Natural killer cell (primary cell): ENCODE data around the gene FAM24B. TPM values are rescaled to one million over a fixed set of nuclear protein-coding genes. Genes with fewer than 3 reads are reported as not detected.
"Not testable (repeated sequence)": the region's sequence is repeated elsewhere in the genome, so short reads cannot be mapped to it uniquely, and the experiment has no call there.

Source experiments
- ATAC-seq, 3 donors: fragments of 150-1000 bp in 2 of 3; fragments of 200-7000 bp in 1 of 3; cut with Tn5 transposase; 1 replicate in 1 of 3; 2 replicates in 2 of 3; pipeline ENCODE4 v1.10.0; 2021; ENCODE audit warnings: mild to moderate bottlenecking in 2 of 3, moderate library complexity in 2 of 3
- DNase-seq, 2 donors: peaks; one replicate each; pipeline versions ENCODE4 v3.0.0 to v3.0.0-alpha.2; 2013 to 2021; ENCODE audit warnings: mixed read lengths in 1 of 2
- H3K27ac ChIP-seq: one replicate; pipeline ENCODE4 v1.5.1; 2013; ENCODE audit warnings: mild to moderate bottlenecking, low read length
- H3K27me3 ChIP-seq: one replicate; pipeline ENCODE4 v1.6.1; 2013; ENCODE audit warnings: low read length; ENCODE audit not compliant: control insufficient read depth, insufficient read depth
- H3K36me3 ChIP-seq: one replicate; pipeline ENCODE4 v1.6.1; 2013; ENCODE audit warnings: low read length; ENCODE audit not compliant: control insufficient read depth, insufficient read depth
- H3K4me1 ChIP-seq: one replicate; pipeline ENCODE4 v1.6.1; 2013; ENCODE audit warnings: low read length; ENCODE audit not compliant: control insufficient read depth, insufficient read depth
- H3K4me3 ChIP-seq: one replicate; pipeline ENCODE4 v1.5.1; 2013; ENCODE audit warnings: low read length
- H3K9me3 ChIP-seq: one replicate; pipeline ENCODE4 v1.6.1; 2013; ENCODE audit warnings: low read length; ENCODE audit not compliant: control insufficient read depth, insufficient read depth
- H3K27ac Mint-ChIP-seq, 2 donors: one replicate each; pipeline ENCODE4 v1.8.0; 2022; ENCODE audit warnings: mild to moderate bottlenecking in 2 of 2, mixed read lengths in 2 of 2, moderate library complexity in 1 of 2
- H3K27me3 Mint-ChIP-seq, 2 donors: one replicate each; pipeline ENCODE4 v1.8.0; 2022; ENCODE audit warnings: low read depth in 2 of 2, mixed read lengths in 2 of 2
- H3K36me3 Mint-ChIP-seq: one replicate; pipeline ENCODE4 v1.8.0; 2022; ENCODE audit warnings: mixed read lengths
- H3K4me1 Mint-ChIP-seq, 2 donors: one replicate each; pipeline ENCODE4 v1.8.0; 2022; ENCODE audit warnings: mixed read lengths in 2 of 2
- H3K4me3 Mint-ChIP-seq: one replicate; pipeline ENCODE4 v1.8.0; 2022; ENCODE audit warnings: mild to moderate bottlenecking, moderate library complexity, mixed read lengths
- H3K9me3 Mint-ChIP-seq, 2 donors: one replicate each; pipeline ENCODE4 v1.8.0; 2022; ENCODE audit warnings: mixed read lengths in 2 of 2
- WGBS: methylation state at CpG from one replicate; pipeline ENCODE4 v1.1.7; 2013; ENCODE audit warnings: missing lambda C conversion rate; ENCODE audit not compliant: insufficient coverage; 5-methylcytosine and 5-hydroxymethylcytosine counted together
- intact Hi-C: fragments of 100-400 bp; cut with micrococcal nuclease; formaldehyde crosslinking; loops from one replicate; pipeline ENCODE4 v1.14.2; 2022
- total RNA-seq, 4 donors: library from RNA; stranded (reverse); fragments of 120-200 nt in 1 of 4; gene quantifications; one replicate each; pipeline versions ENCODE4 v1.2.3 to v1.2.4, GENCODE V29; 2013 to 2022
- TF ChIP-seq, protein P1 (sequence below): fragments of 200-600 bp; IDR thresholded peaks from one replicate; pipeline ENCODE4 v1.8.0; 2022; ENCODE audit warnings: antibody characterized with exemption

FAM24B gene
- total RNA-seq, 3 donors from 2014 or later (not counting 1 experiment from before 2014, with no cell fraction given), result 6.1 to 12.6 (median 8.5) TPM

DNA sequence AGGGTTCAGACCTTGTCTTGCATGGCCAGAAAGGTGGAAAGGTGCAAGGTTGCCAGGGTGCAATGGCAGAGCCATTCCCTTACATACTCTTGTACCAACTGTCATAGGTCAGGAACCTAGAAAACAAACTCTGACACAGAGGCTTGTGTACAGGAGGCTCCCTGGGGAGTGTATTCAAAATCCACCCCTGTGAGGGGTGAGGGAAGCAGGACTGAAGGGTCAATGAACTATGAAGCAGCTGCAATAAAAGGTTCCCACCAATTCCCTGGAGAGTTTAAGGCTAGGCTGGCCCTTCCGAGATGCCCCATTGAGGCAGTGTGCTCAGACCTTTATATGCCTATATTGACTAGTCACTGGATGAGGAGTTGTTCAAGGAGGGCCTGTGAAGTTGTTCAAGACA is 19.9 kb downstream of the FAM24B start:
- Mint-ChIP-seq H3K4me1 (peaks cover 11 to 27% of the 10 kb centered on the region in 2 donors), H3K36me3 (no peaks in the 10 kb centered on the region), H3K27me3 (no peaks in the 10 kb centered on the region), H3K4me3 (no peak overlapping the region), H3K27ac (no peak overlapping the region), H3K9me3 (no peaks in the 10 kb centered on the region)
- H3K4me3 ChIP-seq, result no peak overlapping the region
- H3K36me3 ChIP-seq, result no peaks in the 10 kb centered on the region
- no peaks in the 10 kb centered on the region for H3K9me3 ChIP-seq
- WGBS, result 92% methylated on average over 1 of the region's 1 CpG
- TF ChIP-seq, protein P1, sequence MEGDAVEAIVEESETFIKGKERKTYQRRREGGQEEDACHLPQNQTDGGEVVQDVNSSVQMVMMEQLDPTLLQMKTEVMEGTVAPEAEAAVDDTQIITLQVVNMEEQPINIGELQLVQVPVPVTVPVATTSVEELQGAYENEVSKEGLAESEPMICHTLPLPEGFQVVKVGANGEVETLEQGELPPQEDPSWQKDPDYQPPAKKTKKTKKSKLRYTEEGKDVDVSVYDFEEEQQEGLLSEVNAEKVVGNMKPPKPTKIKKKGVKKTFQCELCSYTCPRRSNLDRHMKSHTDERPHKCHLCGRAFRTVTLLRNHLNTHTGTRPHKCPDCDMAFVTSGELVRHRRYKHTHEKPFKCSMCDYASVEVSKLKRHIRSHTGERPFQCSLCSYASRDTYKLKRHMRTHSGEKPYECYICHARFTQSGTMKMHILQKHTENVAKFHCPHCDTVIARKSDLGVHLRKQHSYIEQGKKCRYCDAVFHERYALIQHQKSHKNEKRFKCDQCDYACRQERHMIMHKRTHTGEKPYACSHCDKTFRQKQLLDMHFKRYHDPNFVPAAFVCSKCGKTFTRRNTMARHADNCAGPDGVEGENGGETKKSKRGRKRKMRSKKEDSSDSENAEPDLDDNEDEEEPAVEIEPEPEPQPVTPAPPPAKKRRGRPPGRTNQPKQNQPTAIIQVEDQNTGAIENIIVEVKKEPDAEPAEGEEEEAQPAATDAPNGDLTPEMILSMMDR, result no peak
- DNase-seq (no peak), ATAC-seq (no peak)
- intact Hi-C loops, result no loop called here
- no peak overlapping the region for H3K27ac ChIP-seq
- no peaks in the 10 kb centered on the region for H3K4me1 ChIP-seq
- H3K27me3 ChIP-seq, result no peaks in the 10 kb centered on the region

DNA sequence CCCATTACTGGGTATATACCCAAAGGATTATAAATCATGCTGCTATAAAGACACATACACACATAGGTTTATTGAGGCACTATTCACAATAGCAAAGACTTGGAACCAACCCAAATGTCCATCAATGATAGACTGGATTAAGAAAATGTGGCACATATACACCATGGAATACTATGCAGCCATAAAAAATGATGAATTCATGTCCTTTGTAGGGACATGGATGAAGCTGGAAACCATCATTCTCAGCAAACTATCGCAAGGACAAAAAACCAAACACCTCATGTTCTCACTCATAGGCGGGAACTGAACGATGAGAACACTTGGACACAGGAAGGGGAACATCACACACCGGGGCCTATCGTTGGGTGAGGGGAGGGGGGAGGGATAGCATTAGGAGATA is 21.3 kb downstream of the FAM24B start:
- WGBS, result 100% methylated on average over 2 of the region's 5 CpGs
- H3K4me3 Mint-ChIP-seq, result not testable (repeated sequence)

DNA sequence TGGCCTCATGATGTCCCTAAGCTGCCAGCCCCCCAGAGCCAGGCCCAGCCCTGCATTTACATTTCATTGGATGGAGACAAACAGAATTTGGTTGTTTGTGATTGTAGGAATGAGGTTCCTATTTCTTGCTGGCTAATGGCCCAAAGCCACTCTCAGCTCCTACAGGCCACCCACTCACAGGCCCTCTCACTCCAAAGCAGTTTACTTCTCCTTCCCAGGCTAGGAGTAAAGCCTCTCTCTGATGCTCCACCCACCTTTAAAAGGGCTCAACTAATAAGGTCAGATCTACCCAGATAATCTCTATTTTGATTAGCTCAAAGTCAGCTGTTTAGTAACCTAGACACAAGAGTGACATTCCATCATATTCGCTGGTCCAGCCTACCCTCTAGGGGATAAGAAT is 22.5 kb downstream of the FAM24B start:
- WGBS, result no CpG with 5 or more reads among the region's 1 CpG
- Histone ChIP-seq H3K27ac (no peak overlapping the region), H3K36me3 (peaks cover 2% of the 10 kb centered on the region), H3K9me3 (no peaks in the 10 kb centered on the region), H3K4me1 (no peaks in the 10 kb centered on the region), H3K4me3 (no peak overlapping the region), H3K27me3 (no peaks in the 10 kb centered on the region)
- peak overlapping the region in 1 of 2 donors; percentile 42 for H3K27ac Mint-ChIP-seq
- H3K9me3 Mint-ChIP-seq, result no peaks in the 10 kb centered on the region
- peaks cover 7 to 30% of the 10 kb centered on the region in 2 donors for H3K4me1 Mint-ChIP-seq
- no peaks in the 10 kb centered on the region for H3K36me3 Mint-ChIP-seq
- H3K4me3 Mint-ChIP-seq, result no peak overlapping the region
- intact Hi-C loops, result no loop called here
- ATAC-seq, result no peak
- no peak for DNase-seq
- H3K27me3 Mint-ChIP-seq, result no peaks in the 10 kb centered on the region
- TF ChIP-seq, protein P1, result no peak

More for the DNA sequence above, 21.3 kb downstream of the FAM24B start:
- H3K4me1 ChIP-seq, H3K4me3 ChIP-seq, intact Hi-C loops, H3K36me3 Mint-ChIP-seq, DNase-seq, H3K27ac ChIP-seq, H3K9me3 Mint-ChIP-seq, H3K27me3 ChIP-seq, ATAC-seq, H3K27ac Mint-ChIP-seq, H3K9me3 ChIP-seq, H3K36me3 ChIP-seq, H3K27me3 Mint-ChIP-seq: not testable (repeated sequence)
- H3K4me1 Mint-ChIP-seq, result peaks cover 7 to 30% of the 10 kb centered on the region in 2 donors

DNA sequence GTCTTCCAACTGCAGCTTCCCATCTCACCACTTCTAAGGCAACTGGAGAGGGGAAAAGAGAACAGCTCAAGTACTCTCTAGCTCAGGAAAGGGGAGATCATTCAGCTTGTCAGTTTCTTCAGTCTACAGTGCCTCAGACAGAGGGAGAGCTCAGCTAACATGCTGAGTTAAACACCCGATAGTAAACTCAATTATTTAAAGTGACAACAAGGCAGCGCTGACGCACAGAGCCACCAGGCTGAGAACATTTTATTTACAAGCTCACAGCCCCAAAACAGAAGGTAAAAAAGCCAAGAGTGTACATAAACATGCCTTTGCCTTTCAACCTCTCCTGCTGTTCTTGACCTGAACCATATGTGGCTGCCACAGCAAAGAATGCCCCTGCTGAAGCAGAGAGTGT is 23.6 kb downstream of the FAM24B start:
- no peaks in the 10 kb centered on the region for H3K27me3 ChIP-seq
- no peak for ATAC-seq
- TF ChIP-seq, protein P1, result no peak
- Mint-ChIP-seq H3K4me3 (no peak overlapping the region), H3K27me3 (no peaks in the 10 kb centered on the region), H3K9me3 (no peaks in the 10 kb centered on the region), H3K4me1 (peaks cover 7 to 27% of the 10 kb centered on the region in 2 donors), H3K27ac (no peak overlapping the region), H3K36me3 (no peaks in the 10 kb centered on the region)
- 97% methylated on average over 3 of the region's 3 CpGs for WGBS
- H3K36me3 ChIP-seq, result peaks cover 2% of the 10 kb centered on the region
- no peak for DNase-seq
- intact Hi-C loops, result no loop called here
- no peak overlapping the region for H3K27ac ChIP-seq
- H3K4me3 ChIP-seq, result no peak overlapping the region
- no peaks in the 10 kb centered on the region for H3K9me3 ChIP-seq
- no peaks in the 10 kb centered on the region for H3K4me1 ChIP-seq
